HepG2 (cell line): Measurements from ENCODE around the gene FRMD8. TPM values are rescaled to one million over a fixed set of nuclear protein-coding genes. Genes with fewer than 3 reads are reported as not detected.
"Not testable (repeated sequence)": the region's sequence is repeated elsewhere in the genome, so short reads cannot be mapped to it uniquely, and the experiment has no call there.

ENCODE experiments used
- ATAC-seq: fragments of 200-7000 bp; cut with Tn5 transposase; 3 replicates; pipeline ENCODE4 v1.9.1; 2020; ENCODE audit warnings: mild to moderate bottlenecking, moderate library complexity
- BruUV-seq: library from RNA; stranded (reverse); fragments of 400-500 nt; replicated peaks from 2 replicates; lab custom pipeline; 2021; lab: Mats Ljungman, UMichigan
- CTCF ChIA-PET: fragments of 300-600 bp; formaldehyde crosslinking; extraction: SDS; loops from one replicate; lab custom pipeline; 2021; ENCODE audit warnings: low total read pairs, inconsistent platforms, low intra/inter-chr PET ratio; lab: Yijun Ruan, JAX
- POLR2A ChIA-PET: fragments of 350-600 bp; sonication (Branson Sonifier 250); formaldehyde crosslinking; loops from one replicate; lab custom pipeline; 2020; ENCODE audit warnings: antibody characterized with exemption, inconsistent platforms; lab: Yijun Ruan, JAX
- DNase-seq: peaks from one replicate; pipeline ENCODE4 v3.0.0-alpha.2; 2015; ENCODE audit warnings: low spot score
- FAIRE-seq: peaks from 3 replicates; lab custom pipeline; 2011; peaks lifted over from hg19 to GRCh38; lab: Jason Lieb, UNC
- H2AFZ ChIP-seq: one replicate; pipeline ENCODE4 v1.6.1; 2011; ENCODE audit warnings: low read length, inconsistent platforms
- H3K27ac ChIP-seq: fragments of 300-600 bp; 3 replicates; pipeline ENCODE4 v1.8.0; 2011; ENCODE audit warnings: mixed run types, mild to moderate bottlenecking, mixed read lengths, low read length, inconsistent platforms; ENCODE audit not compliant: insufficient read depth; ENCODE audit errors: extremely low read length
- H3K27me3 ChIP-seq, 2 experiments: fragments of 200-600 bp in 1 of 2; 2 replicates in 1 of 2; 3 replicates in 1 of 2; pipeline versions ENCODE4 v1.6.0 to v1.8.0; 2011; ENCODE audit warnings: low read length in 2 of 2, mild to moderate bottlenecking in 2 of 2, moderate library complexity in 2 of 2, inconsistent platforms in 1 of 2; ENCODE audit not compliant: insufficient read depth in 2 of 2, control insufficient read depth in 1 of 2
- H3K36me3 ChIP-seq, 2 experiments: fragments of 200-600 bp in 1 of 2; replicated peaks in 1 of 2; 2 replicates in 1 of 2; 3 replicates in 1 of 2; pipeline versions ENCODE4 v1.5.1 to v1.8.0; 2011; ENCODE audit warnings: low read length in 2 of 2, inconsistent platforms in 1 of 2; ENCODE audit not compliant: insufficient read depth in 2 of 2, control insufficient read depth in 1 of 2
- H3K4me1 ChIP-seq: 2 replicates; pipeline ENCODE4 v1.5.1; 2012; ENCODE audit warnings: low read length, inconsistent platforms; ENCODE audit not compliant: insufficient read depth
- H3K4me2 ChIP-seq: 2 replicates; pipeline ENCODE4 v1.6.0; 2011; ENCODE audit warnings: low read depth, low read length, inconsistent platforms
- H3K4me3 ChIP-seq, 3 experiments: fragments of 200-600 bp in 1 of 3; sonication (generic), shearing (Covaris generic) in 1 of 3; replicated peaks in 1 of 3; 2 replicates each; pipeline ENCODE4 v1.5.1; 2011 to 2016; ENCODE audit warnings: low read length in 3 of 3, inconsistent platforms in 2 of 3, low read depth in 2 of 3, mild to moderate bottlenecking in 2 of 3, control low read depth in 1 of 3, mixed read lengths in 1 of 3; ENCODE audit not compliant: insufficient read depth in 1 of 3
- H3K79me2 ChIP-seq: one replicate; pipeline ENCODE4 v1.6.1; 2011; ENCODE audit warnings: low read length, inconsistent platforms; ENCODE audit not compliant: insufficient read depth
- H3K9ac ChIP-seq: 2 replicates; pipeline ENCODE4 v1.6.0; 2011; ENCODE audit warnings: mild to moderate bottlenecking, low read depth, low read length, inconsistent platforms; ENCODE audit not compliant: insufficient read depth
- H3K9me3 ChIP-seq: 2 replicates; pipeline ENCODE4 v1.5.1; 2012; ENCODE audit warnings: mild to moderate bottlenecking, low read length
- H4K20me1 ChIP-seq: 2 replicates; pipeline ENCODE4 v1.6.0; 2011; ENCODE audit warnings: inconsistent platforms, mild to moderate bottlenecking, low read length, moderate library complexity; ENCODE audit not compliant: insufficient read depth
- HNF4G ChIP-seq, 2 experiments: sonication (generic) in 1 of 2; formaldehyde crosslinking in 1 of 2; IDR thresholded peaks; 2 replicates each; pipeline versions ENCODE4 v1.4.0 to v1.6.1; 2011 to 2020; ENCODE audit warnings: borderline replicate concordance in 2 of 2, low read depth in 2 of 2, mild to moderate bottlenecking in 2 of 2, low read length in 1 of 2, missing genetic modification reagents in 1 of 2, moderate library complexity in 1 of 2
- SMC3 ChIP-seq: IDR thresholded peaks from 2 replicates; pipeline ENCODE4 v1.6.1; 2011; ENCODE audit warnings: low read length, improper control_type of control experiment
- ZFP41 ChIP-seq: sonication (generic); formaldehyde crosslinking; IDR thresholded peaks from 2 replicates; pipeline ENCODE4 v1.4.0; 2020; ENCODE audit warnings: mild to moderate bottlenecking, missing genetic modification reagents, borderline replicate concordance
- ZFP82 ChIP-seq: sonication (generic); formaldehyde crosslinking; IDR thresholded peaks from 2 replicates; pipeline ENCODE4 v1.5.1; 2020; ENCODE audit warnings: mild to moderate bottlenecking, missing genetic modification reagents, borderline replicate concordance
- ZMYM4 ChIP-seq: sonication (generic); formaldehyde crosslinking; IDR thresholded peaks from 2 replicates; pipeline ENCODE4 v1.8.1; 2023; ENCODE audit warnings: mild to moderate bottlenecking, missing genetic modification reagents
- ZNF263 ChIP-seq: sonication (generic); formaldehyde crosslinking; IDR thresholded peaks from 2 replicates; pipeline ENCODE4 v1.4.0; 2020; ENCODE audit warnings: missing genetic modification reagents
- ZNF33A ChIP-seq: sonication (generic); formaldehyde crosslinking; IDR thresholded peaks from 2 replicates; pipeline ENCODE4 v1.5.1; 2020; ENCODE audit warnings: missing genetic modification reagents, mild to moderate bottlenecking, moderate library complexity, borderline replicate concordance
- ZNF383 ChIP-seq: sonication (generic); formaldehyde crosslinking; IDR thresholded peaks from 2 replicates; pipeline ENCODE4 v1.4.0; 2020; ENCODE audit warnings: missing genetic modification reagents, mild to moderate bottlenecking, borderline replicate concordance
- ZNF879 ChIP-seq: sonication (generic); formaldehyde crosslinking; IDR thresholded peaks from 2 replicates; pipeline ENCODE4 v1.8.1; 2023; ENCODE audit warnings: missing genetic modification reagents
- ZSCAN25 ChIP-seq: sonication (generic); formaldehyde crosslinking; IDR thresholded peaks from 2 replicates; pipeline ENCODE4 v1.8.0; 2022; ENCODE audit warnings: mild to moderate bottlenecking, missing genetic modification reagents
- WGBS: methylation state at CpG from one replicate; pipeline ENCODE4 v1.1.6; 2017; ENCODE audit warnings: low lambda C conversion rate; 5-methylcytosine and 5-hydroxymethylcytosine counted together
- in situ Hi-C: cut with HindIII; loops from 2 replicates; pipeline ENCODE4 v1.10.0; 2017; ENCODE audit warnings: low pct_unique_long_range_greater_than_20kb; ENCODE audit not compliant: extremely low pct_ligation_motif_present
- intact Hi-C: fragments of 100-400 bp; cut with micrococcal nuclease; formaldehyde crosslinking; loops from one replicate; pipeline ENCODE4 v1.10.0; 2022; ENCODE audit not compliant: unreplicated experiment
- polyA plus RNA-seq, 8 experiments: library from polyadenylated mRNA; depleted of rRNA in 3 of 8; stranded (reverse) in 7 of 8; unstranded in 1 of 8; fragments of >200 nt; fragmentation: Illumina TruSeq in 4 of 8; extraction: Trizol in 4 of 8; gene quantifications; 2 replicates each; pipeline versions ENCODE4 v1.2.1 to v1.2.3, GENCODE V29; 2011 to 2016; ENCODE audit warnings: low read depth in 4 of 8, missing spikeins in 1 of 8, mixed read lengths in 1 of 8; ENCODE audit not compliant: insufficient read depth in 1 of 8
- total RNA-seq, 5 experiments: library from RNA; depleted of rRNA; stranded (reverse); fragments of >200 nt; fragmentation: Illumina TruSeq; extraction: Trizol; gene quantifications; 2 replicates each; pipeline ENCODE4 v1.2.3, GENCODE V29; 2016; ENCODE audit warnings: low read depth in 1 of 5
- TF ChIP-seq, protein P1 (sequence below): sonication (generic); formaldehyde crosslinking; IDR thresholded peaks from 2 replicates; pipeline ENCODE4 v1.4.0; 2020; ENCODE audit warnings: mild to moderate bottlenecking, missing genetic modification reagents

Gene FRMD8
- total and polyA plus RNA-seq, 2 of the 13 experiments (the other 11 are each of a cell fraction or from before 2014, with no cell fraction given) = 5.8 to 20.6 TPM

DNA sequence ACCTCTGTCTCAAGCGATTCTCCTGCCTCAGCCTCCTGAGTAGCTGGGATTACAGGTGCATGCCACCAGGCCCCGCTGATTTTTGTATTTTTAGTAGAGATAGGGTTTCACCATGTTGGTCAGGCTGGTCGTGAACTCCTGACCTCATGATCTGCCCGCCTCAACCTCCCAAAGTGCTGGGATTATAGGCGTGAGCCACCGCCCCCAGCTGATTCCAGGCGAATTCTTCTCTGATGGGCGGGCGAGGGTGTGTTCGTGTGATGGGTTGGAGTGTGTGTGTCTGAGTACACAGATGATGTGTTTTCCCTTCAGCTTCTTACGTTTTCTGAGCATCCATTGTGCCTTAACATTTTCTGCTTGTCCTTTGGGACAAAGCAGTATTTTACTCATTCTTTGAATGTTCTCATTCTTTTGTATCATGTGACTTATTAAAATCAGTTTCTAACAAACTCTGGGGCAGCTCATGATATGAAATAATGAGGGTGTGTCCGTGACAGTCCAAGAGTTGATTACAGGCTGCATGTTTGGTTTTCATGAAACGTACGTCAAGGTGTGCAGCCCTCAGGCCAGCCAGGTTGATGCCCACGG is 26.7 kb downstream of the FRMD8 start:
- H3K27me3 ChIP-seq, BruUV-seq, FAIRE-seq, H3K4me2 ChIP-seq, H3K9me3 ChIP-seq, intact Hi-C loops, H2AFZ ChIP-seq, CTCF ChIA-PET, DNase-seq, ATAC-seq, H3K27ac ChIP-seq, H3K9ac ChIP-seq, H3K4me3 ChIP-seq, in situ Hi-C loops, H4K20me1 ChIP-seq: not testable (repeated sequence)
- Histone ChIP-seq H3K4me1 (peaks cover 40% of the 10 kb centered on the region), H3K79me2 (peaks cover 16% of the 10 kb centered on the region), H3K36me3 (peaks cover 2 to 28% of the 10 kb centered on the region in 2 experiments; a peak in 2 of 5 replicates)
- POLR2A ChIA-PET = interaction anchor here (1.0 to 17.8 kb wide), 4 partner anchors 30 to 90 kb away, joined by 3 to 952 read pairs (median 3); partner anchors contain the start of gene MALAT1
- WGBS = 96% methylated on average over 15 of the region's 15 CpGs

DNA sequence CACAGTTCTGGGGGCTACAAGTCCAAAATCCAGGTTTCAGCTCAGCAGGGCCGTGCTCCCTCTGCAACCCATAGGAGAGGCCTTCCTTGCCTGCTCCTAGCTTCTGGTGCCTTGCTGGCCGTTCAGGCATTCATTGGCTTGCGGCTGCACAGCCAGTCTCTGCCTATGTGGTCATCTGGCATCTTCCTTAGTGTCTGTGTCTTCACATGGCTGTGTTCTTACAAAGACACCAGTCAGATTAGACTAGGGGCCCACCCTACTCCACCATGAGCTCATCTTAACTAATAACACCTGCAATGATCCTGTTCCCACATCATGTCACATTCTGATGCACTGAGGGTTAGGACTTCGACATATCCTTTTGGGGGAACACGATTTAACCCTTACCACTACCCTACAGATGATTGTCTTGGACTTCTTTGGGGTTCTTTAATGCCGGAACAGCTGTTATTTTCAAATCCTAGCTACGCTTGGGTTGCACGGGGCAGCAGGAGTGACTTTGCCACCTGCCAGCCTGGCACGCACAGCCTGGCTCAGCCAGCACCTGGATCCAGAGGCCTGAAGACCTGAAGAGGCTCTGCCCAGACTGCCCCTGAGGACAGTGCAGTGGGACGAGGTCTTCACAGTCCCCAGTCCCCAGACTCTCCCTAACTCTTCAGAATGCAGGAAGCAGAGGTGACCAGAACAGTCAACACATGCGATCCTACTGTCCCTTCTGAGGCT is 28.5 kb downstream of the FRMD8 start:
- Histone ChIP-seq H3K9ac (no peak overlapping the region), H3K27ac (peak overlapping the region; percentile 100), H3K27me3 (no peaks in the 10 kb centered on the region; a peak in 1 of 5 replicates), H3K36me3 (peaks cover 0 to 13% of the 10 kb centered on the region in 2 experiments; a peak in 1 of 5 replicates), H3K4me1 (peaks cover 56% of the 10 kb centered on the region), H3K9me3 (no peaks in the 10 kb centered on the region), H2AFZ (no peak overlapping the region), H3K4me2 (peak overlapping the region; percentile 99), H3K4me3 (peak overlapping the region in 1 of 3 experiments; percentile 87; a peak in 1 of 6 replicates), H4K20me1 (no peaks in the 10 kb centered on the region), H3K79me2 (peaks cover 22% of the 10 kb centered on the region)
- DNase-seq = no peak
- WGBS = 54% methylated on average over 9 of the region's 11 CpGs
- no peak for FAIRE-seq
- ChIA-PET POLR2A (interaction anchor here (0.6 to 17.8 kb wide), 14 partner anchors 12 to 88 kb away, joined by 3 to 952 read pairs (median 94); partner anchors contain the start of genes FRMD8, MALAT1, SLC25A45 and TIGD3), CTCF (interaction anchor here (1.9 to 2.7 kb wide), 5 partner anchors 16 to 96 kb away, joined by 6 to 20 read pairs (median 13); no protein-coding TSS in a partner anchor)
- intact Hi-C loops (loop anchor here (5.0 kb wide), 1 partner anchor 97 kb away; no protein-coding TSS in a partner anchor), in situ Hi-C loops (loop anchor here (5.0 kb wide), 1 partner anchor 33 kb away; the partner anchor contains the start of gene SLC25A45)
- BruUV-seq = no TSS peak
- ATAC-seq = no peak
- TF ChIP-seq ZFP82 (CRISPR knock-in tag) (no peak), ZSCAN25 (CRISPR knock-in tag) (no peak), ZMYM4 (CRISPR knock-in tag) (no peak), ZNF263 (CRISPR knock-in tag) (0 out of 2 replicates have a peak, but pooled peaks have one; percentile 39), HNF4G (IDR thresholded peaks at IDR 0.05; ENCODE audit: borderline replicate concordance, low read depth, low read length) (no peak), HNF4G (CRISPR knock-in tag; IDR thresholded peaks at IDR 0.05; ENCODE audit: borderline replicate concordance, low read depth) (no peak), ZFP41 (CRISPR knock-in tag) (no peak), ZNF383 (CRISPR knock-in tag) (no peak), ZNF879 (CRISPR knock-in tag) (0 out of 2 replicates have a peak, but pooled peaks have one; percentile 53), ZNF33A (CRISPR knock-in tag) (no peak), SMC3 (no peak)
- TF ChIP-seq, protein P1, sequence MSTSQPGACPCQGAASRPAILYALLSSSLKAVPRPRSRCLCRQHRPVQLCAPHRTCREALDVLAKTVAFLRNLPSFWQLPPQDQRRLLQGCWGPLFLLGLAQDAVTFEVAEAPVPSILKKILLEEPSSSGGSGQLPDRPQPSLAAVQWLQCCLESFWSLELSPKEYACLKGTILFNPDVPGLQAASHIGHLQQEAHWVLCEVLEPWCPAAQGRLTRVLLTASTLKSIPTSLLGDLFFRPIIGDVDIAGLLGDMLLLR (CRISPR knock-in tag) = no peak
